GM19463 (cell line): ENCODE measurements around the gene DOK5.

ENCODE experiments used
- ATAC-seq: cut with Tn5 transposase; IDR thresholded peaks from one replicate; pipeline ENCODE4 v1.9.1; 2021; ENCODE audit warnings: mild to moderate bottlenecking, moderate library complexity; ENCODE audit not compliant: unreplicated experiment

The DOK5 gene

DNA sequence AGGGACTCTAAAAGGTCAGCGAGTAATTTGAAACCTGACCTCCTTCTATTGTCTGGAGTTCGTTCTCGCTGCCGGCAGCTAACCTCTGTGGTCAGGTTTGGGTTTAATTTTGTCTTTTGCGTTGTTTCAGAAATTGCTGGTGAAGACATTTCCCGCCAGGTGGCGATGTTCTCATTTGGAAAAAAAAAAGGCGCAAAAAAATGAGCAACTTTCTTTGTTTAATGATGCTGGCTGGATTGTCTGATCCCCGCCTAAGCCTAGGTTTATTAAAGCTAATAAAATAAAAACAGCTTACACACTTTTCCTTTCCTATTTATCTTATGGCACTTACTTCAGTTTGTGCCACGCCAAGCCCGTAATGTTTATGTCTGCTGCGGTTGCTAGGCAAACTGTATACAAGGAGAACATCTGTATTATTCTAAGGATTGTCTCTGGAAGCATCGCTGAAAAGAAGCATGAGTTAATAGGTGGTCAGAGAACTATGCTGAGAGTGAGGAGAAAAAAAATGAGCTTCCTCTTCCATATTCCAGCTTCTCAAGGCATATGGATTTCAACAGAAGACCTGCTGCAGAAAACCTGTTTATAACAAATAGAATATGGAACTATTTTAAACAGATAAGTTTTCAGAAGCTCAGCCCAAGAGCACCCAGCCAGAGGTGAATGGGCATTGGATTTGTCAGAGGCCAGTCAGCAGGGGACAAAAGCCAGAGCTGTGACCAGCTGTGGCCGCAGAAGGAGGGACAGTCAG, 205.7 kb downstream of the DOK5 start:
- ATAC-seq = no peak

- no peak for ATAC-seq
These were observed 206.5 kb downstream of the DOK5 start for GRCh38 chr20:54681869-54682268.

GRCh38 chr20:54688476-54688875, 213.1 kb downstream of the DOK5 start:
- no peak for ATAC-seq

GRCh38 chr20:54690323-54690722, 214.9 kb downstream of the DOK5 start:
- ATAC-seq = no peak

- no peak for ATAC-seq
These were observed 215.9 kb downstream of the DOK5 start for GRCh38 chr20:54691327-54691726.

- no peak for ATAC-seq
These were observed 216.9 kb downstream of the DOK5 start for GRCh38 chr20:54692168-54692887.

DNA sequence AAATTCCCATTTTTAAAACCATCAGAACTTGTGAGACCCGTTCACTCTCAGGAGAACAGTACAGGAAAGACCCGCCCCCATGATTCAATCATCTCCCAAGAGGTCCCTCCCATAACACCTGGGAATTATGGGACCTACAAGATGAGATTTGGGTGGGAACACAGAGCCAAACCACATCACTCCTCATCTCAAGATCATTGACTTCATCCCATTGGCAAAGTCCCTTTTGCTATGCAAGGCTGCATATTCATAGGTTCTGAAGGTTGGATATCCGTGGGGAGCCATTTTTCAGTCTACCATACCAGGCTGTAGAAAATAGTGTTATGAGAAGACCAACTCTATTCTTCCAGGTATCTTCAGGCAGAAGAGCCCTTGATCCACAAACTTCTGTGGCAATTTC, 219.1 kb downstream of the DOK5 start:
- ATAC-seq = no peak

GRCh38 chr20:54698373-54698772, 223.0 kb downstream of the DOK5 start:
- ATAC-seq = no peak
